Measurements from ENCODE around the gene ATL2. TPM values are rescaled to one million over a fixed set of nuclear protein-coding genes. Genes with fewer than 3 reads are reported as not detected.

The ATL2 gene
- total RNA-seq, 1 donor from 2014 or later: 43.2 TPM

DNA sequence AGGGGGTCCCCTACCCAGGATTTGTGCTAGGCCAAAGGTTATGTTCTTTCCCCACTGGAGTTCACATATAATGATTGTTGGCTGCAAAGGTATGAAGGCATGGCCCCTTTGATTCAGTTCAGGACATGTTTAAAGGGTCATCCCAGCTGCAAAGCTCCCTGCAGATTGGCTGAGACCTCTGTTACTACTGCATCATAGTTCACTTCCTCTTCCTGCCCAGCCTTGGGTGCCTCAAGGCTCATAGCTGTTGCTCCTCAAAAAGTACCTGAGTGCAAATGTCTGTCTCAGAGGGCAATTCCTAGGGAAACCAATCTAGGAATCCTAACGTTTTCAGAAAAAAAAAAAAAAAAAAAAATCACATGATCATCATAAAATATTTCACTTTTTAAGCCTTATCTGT, 125.1 kb downstream of the ATL2 start:
- ChIA-PET CTCF (no interaction called here), POLR2A (interaction anchor here (0.7 kb wide), 1 partner anchor 11 kb away, joined by 8 read pairs; no protein-coding TSS in a partner anchor)
- DNase-seq (no peak), ATAC-seq (ENCODE audit: low read depth) (no peak)
- intact Hi-C loops (cut with micrococcal nuclease): no loop called here
- TF ChIP-seq CTCF (IDR thresholded peaks at IDR 0.05): no peak
- no peaks in the 10 kb centered on the region for H3K9me3 Mint-ChIP-seq
- H3K36me3 Mint-ChIP-seq (ENCODE audit: low read depth): no peaks in the 10 kb centered on the region
- peaks cover 2% of the 10 kb centered on the region for H3K27me3 Mint-ChIP-seq
- H3K4me3 Mint-ChIP-seq: no peak overlapping the region
- H3K27ac Mint-ChIP-seq: no peak overlapping the region
- no peaks in the 10 kb centered on the region for H3K4me1 Mint-ChIP-seq

DNA sequence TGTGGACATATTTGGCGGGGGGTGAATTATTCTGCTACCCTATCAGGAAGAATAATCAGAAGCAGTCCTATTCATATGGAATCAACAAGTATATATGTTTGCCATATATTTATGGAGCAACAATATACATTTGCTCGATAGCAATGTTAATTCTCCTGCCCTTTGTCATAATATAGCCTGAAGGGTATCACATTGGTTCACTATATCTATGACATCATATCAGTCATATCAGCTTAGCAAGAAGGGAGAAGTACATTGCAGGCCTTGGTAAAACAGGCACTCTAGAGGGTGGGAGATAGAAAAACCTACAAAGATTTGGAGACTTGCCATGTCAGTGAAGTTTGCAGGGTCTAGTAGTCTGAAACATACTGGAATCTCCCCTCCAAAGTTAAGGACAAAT, 128.4 kb downstream of the ATL2 start:
- Mint-ChIP-seq H3K4me3 (no peak overlapping the region), H3K4me1 (no peaks in the 10 kb centered on the region), H3K27me3 (no peaks in the 10 kb centered on the region), H3K27ac (no peak overlapping the region), H3K9me3 (no peaks in the 10 kb centered on the region), H3K36me3 (ENCODE audit: low read depth) (no peaks in the 10 kb centered on the region)
- ATAC-seq (ENCODE audit: low read depth): no peak
- intact Hi-C loops (cut with micrococcal nuclease): no loop called here
- ChIA-PET POLR2A (no interaction called here), CTCF (no interaction called here)
- no peak for DNase-seq
- no peak for TF ChIP-seq CTCF (IDR thresholded peaks at IDR 0.05)

GRCh38 chr2:38248255-38248654, 128.8 kb downstream of the ATL2 start:
- CTCF ChIA-PET: no interaction called here
- Mint-ChIP-seq H3K27ac (no peak overlapping the region), H3K36me3 (ENCODE audit: low read depth) (no peaks in the 10 kb centered on the region), H3K27me3 (no peaks in the 10 kb centered on the region), H3K4me1 (no peaks in the 10 kb centered on the region), H3K4me3 (no peak overlapping the region), H3K9me3 (no peaks in the 10 kb centered on the region)
- POLR2A ChIA-PET: no interaction called here
- no peak for TF ChIP-seq CTCF (IDR thresholded peaks at IDR 0.05)
- ATAC-seq (ENCODE audit: low read depth) (no peak), DNase-seq (no peak)
- intact Hi-C loops (cut with micrococcal nuclease): no loop called here

DNA sequence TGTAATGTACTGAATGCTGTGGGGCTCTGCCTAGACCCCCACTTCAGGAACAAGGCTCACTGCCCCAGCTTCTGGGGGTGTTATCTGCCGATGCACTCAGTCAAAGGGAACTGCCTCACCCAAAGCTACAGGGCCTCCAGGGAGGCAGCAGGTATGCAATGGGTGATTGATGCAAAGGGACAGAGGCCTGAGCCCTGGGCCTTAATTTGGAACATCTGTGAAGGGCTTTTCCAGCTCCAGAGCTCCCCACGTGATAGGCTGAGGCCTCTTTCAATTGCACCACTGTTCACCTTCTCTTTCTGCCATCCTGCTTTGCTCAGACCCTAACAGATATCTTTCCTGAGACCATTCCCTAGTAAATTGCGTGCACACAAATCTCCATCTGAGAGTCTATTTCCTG, 131.0 kb downstream of the ATL2 start:
- no peak for DNase-seq
- no peak overlapping the region for H3K4me3 Mint-ChIP-seq
- ChIA-PET POLR2A (no interaction called here), CTCF (no interaction called here)
- no peaks in the 10 kb centered on the region for H3K9me3 Mint-ChIP-seq
- no peak for TF ChIP-seq CTCF (IDR thresholded peaks at IDR 0.05)
- H3K4me1 Mint-ChIP-seq: no peaks in the 10 kb centered on the region
- no peaks in the 10 kb centered on the region for H3K27me3 Mint-ChIP-seq
- no peaks in the 10 kb centered on the region for H3K36me3 Mint-ChIP-seq (ENCODE audit: low read depth)
- H3K27ac Mint-ChIP-seq: no peak overlapping the region
- ATAC-seq (ENCODE audit: low read depth): no peak
- intact Hi-C loops (cut with micrococcal nuclease): no loop called here

DNA sequence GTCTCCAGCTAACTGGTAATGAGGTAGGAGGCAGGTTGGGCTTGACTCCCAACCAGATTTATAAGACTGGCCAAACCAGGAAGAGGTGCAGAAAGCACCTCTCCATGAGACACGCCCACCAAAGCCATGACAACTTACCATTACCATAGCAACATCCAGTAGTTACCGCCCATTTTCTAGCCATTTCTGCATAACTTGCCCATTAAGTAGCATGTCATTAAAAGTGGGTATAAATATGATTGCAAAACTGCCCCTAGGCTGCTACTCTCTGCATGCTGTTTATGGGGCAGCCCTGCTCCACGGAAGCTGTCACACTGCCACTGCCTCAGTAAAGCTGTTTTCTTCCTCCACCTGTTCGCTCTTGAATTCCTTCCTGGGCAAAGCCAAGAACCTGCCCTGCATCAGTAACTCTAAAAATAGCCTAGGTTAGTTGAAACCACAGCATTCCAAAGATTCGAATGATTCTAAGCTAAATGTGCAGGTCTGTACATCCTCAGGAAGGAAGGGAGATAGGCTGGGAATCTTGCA, 131.9 kb downstream of the ATL2 start:
- Mint-ChIP-seq H3K27me3 (no peaks in the 10 kb centered on the region), H3K4me1 (no peaks in the 10 kb centered on the region), H3K36me3 (ENCODE audit: low read depth) (no peaks in the 10 kb centered on the region), H3K27ac (no peak overlapping the region), H3K4me3 (no peak overlapping the region), H3K9me3 (no peaks in the 10 kb centered on the region)
- DNase-seq (no peak), ATAC-seq (ENCODE audit: low read depth) (no peak)
- TF ChIP-seq CTCF (IDR thresholded peaks at IDR 0.05): no peak
- ChIA-PET CTCF (no interaction called here), POLR2A (no interaction called here)
- intact Hi-C loops (cut with micrococcal nuclease): no loop called here
